H1 (cell line): Measurements from ENCODE around the gene ASZ1. TPM values are rescaled to one million over a fixed set of nuclear protein-coding genes. Genes with fewer than 3 reads are reported as not detected.

Experiments used
- CTCF ChIA-PET: fragments of 300-600 bp; sonication (Branson Sonifier 250); formaldehyde crosslinking; loops from one replicate; lab custom pipeline; 2021; ENCODE audit not compliant: partially characterized antibody; lab: Charles Lee
- POLR2A ChIA-PET: fragments of 300-600 bp; sonication (Branson Sonifier 250); formaldehyde crosslinking; loops from one replicate; lab custom pipeline; 2021; ENCODE audit warnings: inconsistent platforms; ENCODE audit not compliant: partially characterized antibody; lab: Charles Lee
- DNase-seq, 2 experiments: peaks; one replicate each; pipeline versions ENCODE4 v3.0.0 to v3.0.0-alpha.2; 2010 to 2022; ENCODE audit warnings: low spot score in 2 of 2, low read depth in 1 of 2, mixed read lengths in 1 of 2
- FAIRE-seq: peaks from 2 replicates; lab custom pipeline; 2011; peaks lifted over from hg19 to GRCh38; lab: Jason Lieb, UNC
- H2AFZ ChIP-seq: 2 replicates; pipeline ENCODE4 v1.8.1; 2012; ENCODE audit warnings: low read length, inconsistent platforms
- H2AK5ac ChIP-seq: 2 replicates; pipeline ENCODE4 v1.6.1; 2013; ENCODE audit warnings: low read depth, low read length
- H2BK120ac ChIP-seq: replicated peaks from 2 replicates; pipeline ENCODE3; 2013; ENCODE audit warnings: low read depth, low read length, inconsistent platforms
- H2BK12ac ChIP-seq: 2 replicates; pipeline ENCODE4 v1.6.1; 2013; ENCODE audit warnings: low read depth, low read length
- H2BK15ac ChIP-seq: 2 replicates; pipeline ENCODE4 v1.6.1; 2013; ENCODE audit warnings: low read length
- H2BK20ac ChIP-seq: 2 replicates; pipeline ENCODE4 v1.6.1; 2013; ENCODE audit warnings: low read length
- H2BK5ac ChIP-seq: 2 replicates; pipeline ENCODE4 v1.6.1; 2013; ENCODE audit warnings: low read depth, low read length
- H3K14ac ChIP-seq: 2 replicates; pipeline ENCODE4 v1.6.1; 2013; ENCODE audit warnings: inconsistent platforms; ENCODE audit not compliant: insufficient read length
- H3K18ac ChIP-seq: 2 replicates; pipeline ENCODE4 v1.6.1; 2013; ENCODE audit warnings: low read length; ENCODE audit errors: extremely low read depth
- H3K23ac ChIP-seq: 2 replicates; pipeline ENCODE4 v1.6.1; 2013; ENCODE audit warnings: inconsistent platforms; ENCODE audit not compliant: insufficient read length
- H3K23me2 ChIP-seq: 2 replicates; pipeline ENCODE4 v1.6.1; 2013; ENCODE audit warnings: low read depth, low read length
- H3K27ac ChIP-seq: 2 replicates; pipeline ENCODE4 v1.6.1; 2011; ENCODE audit warnings: low read depth, low read length, inconsistent platforms
- H3K27me3 ChIP-seq, 4 experiments: replicated peaks in 1 of 4; 1 replicate in 1 of 4; 2 replicates in 3 of 4; pipeline versions ENCODE4 v1.6.1 to v1.8.1; 2011 to 2013; ENCODE audit warnings: low read length in 3 of 4, mild to moderate bottlenecking in 3 of 4, inconsistent platforms in 2 of 4, mixed read lengths in 2 of 4, moderate library complexity in 1 of 4; ENCODE audit not compliant: control insufficient read depth in 3 of 4, insufficient read depth in 3 of 4; ENCODE audit errors: extremely low read depth in 1 of 4
- H3K36me3 ChIP-seq, 4 experiments: 2 replicates each; pipeline versions ENCODE4 v1.6.1 to v1.8.1; 2011 to 2013; ENCODE audit warnings: mild to moderate bottlenecking in 4 of 4, low read length in 3 of 4, moderate library complexity in 2 of 4, control low read depth in 1 of 4, inconsistent platforms in 1 of 4; ENCODE audit not compliant: insufficient read depth in 4 of 4, control insufficient read depth in 2 of 4
- H3K4ac ChIP-seq: replicated peaks from 2 replicates; pipeline ENCODE3; 2013; ENCODE audit warnings: low read length, low read depth, mixed read lengths, inconsistent platforms; ENCODE audit not compliant: insufficient read length
- H3K4me1 ChIP-seq, 4 experiments: replicated peaks in 1 of 4; 1 replicate in 1 of 4; 2 replicates in 3 of 4; pipeline versions ENCODE4 v1.6.1 to v1.8.1; 2011 to 2013; ENCODE audit warnings: low read length in 3 of 4, inconsistent platforms in 2 of 4, mixed read lengths in 1 of 4; ENCODE audit not compliant: insufficient read depth in 4 of 4, control insufficient read depth in 3 of 4
- H3K4me2 ChIP-seq, 2 experiments: 2 replicates each; pipeline versions ENCODE4 v1.6.1 to v1.8.1; 2011 to 2013; ENCODE audit warnings: low read depth in 2 of 2, low read length in 2 of 2, control low read depth in 1 of 2, inconsistent platforms in 1 of 2, mild to moderate bottlenecking in 1 of 2; ENCODE audit not compliant: insufficient read depth in 1 of 2
- H3K4me3 ChIP-seq, 4 experiments: fragments of 200-600, 300-600 bp in 1 of 4; sonication (generic), shearing (Covaris generic), sonication (Bioruptor Twin) in 1 of 4; 2 replicates each; pipeline versions ENCODE4 v1.5.1 to v1.8.1; 2011 to 2016; ENCODE audit warnings: low read length in 4 of 4, low read depth in 3 of 4, control low read depth in 2 of 4, inconsistent platforms in 2 of 4, mild to moderate bottlenecking in 2 of 4, mixed read lengths in 1 of 4, moderate library complexity in 1 of 4; ENCODE audit not compliant: insufficient read depth in 2 of 4; ENCODE audit errors: extremely low read depth in 1 of 4
- H3K56ac ChIP-seq: replicated peaks from 2 replicates; pipeline ENCODE3; 2013; ENCODE audit warnings: low read depth, mild to moderate bottlenecking, mixed read lengths, low read length, inconsistent platforms; ENCODE audit not compliant: insufficient read length
- H3K79me1 ChIP-seq: 2 replicates; pipeline ENCODE4 v1.6.1; 2013; ENCODE audit warnings: low read depth, low read length, control low read depth
- H3K79me2 ChIP-seq, 2 experiments: 2 replicates each; pipeline versions ENCODE4 v1.6.1 to v1.8.1; 2012 to 2013; ENCODE audit warnings: low read length in 2 of 2, mild to moderate bottlenecking in 2 of 2, inconsistent platforms in 1 of 2; ENCODE audit not compliant: insufficient read depth in 2 of 2, control insufficient read depth in 1 of 2
- H3K9ac ChIP-seq, 4 experiments: replicated peaks in 1 of 4; 1 replicate in 1 of 4; 2 replicates in 3 of 4; pipeline versions ENCODE4 v1.6.1 to v1.8.1; 2011 to 2013; ENCODE audit warnings: low read depth in 3 of 4, low read length in 3 of 4, control low read depth in 2 of 4, mild to moderate bottlenecking in 2 of 4, moderate library complexity in 2 of 4, inconsistent platforms in 1 of 4; ENCODE audit errors: extremely low read depth in 1 of 4
- H3K9me3 ChIP-seq, 2 experiments: 2 replicates each; pipeline versions ENCODE4 v1.6.1 to v1.8.1; 2012 to 2013; ENCODE audit warnings: mild to moderate bottlenecking in 2 of 2, moderate library complexity in 2 of 2, control low read depth in 1 of 2, inconsistent platforms in 1 of 2, low read depth in 1 of 2, low read length in 1 of 2, mixed read lengths in 1 of 2; ENCODE audit not compliant: insufficient read depth in 2 of 2
- H4K20me1 ChIP-seq, 2 experiments: replicated peaks in 1 of 2; 2 replicates each; pipeline versions ENCODE3 to v1.8.1; 2011 to 2013; ENCODE audit warnings: inconsistent platforms in 2 of 2, low read length in 2 of 2, mild to moderate bottlenecking in 1 of 2; ENCODE audit not compliant: insufficient read depth in 2 of 2, control insufficient read depth in 1 of 2
- H4K5ac ChIP-seq: 2 replicates; pipeline ENCODE4 v1.6.1; 2013; ENCODE audit warnings: low read length, low read depth, mixed read lengths, inconsistent platforms; ENCODE audit not compliant: insufficient read length
- H4K8ac ChIP-seq: 2 replicates; pipeline ENCODE4 v1.8.0; 2013; ENCODE audit warnings: mild to moderate bottlenecking, moderate library complexity, low read length, inconsistent platforms; ENCODE audit not compliant: insufficient read depth; ENCODE audit errors: extremely low read depth
- H4K91ac ChIP-seq: replicated peaks from 2 replicates; pipeline ENCODE3; 2013; ENCODE audit warnings: low read length, mixed read lengths, inconsistent platforms; ENCODE audit not compliant: insufficient read length
- BACH1 ChIP-seq: IDR thresholded peaks from 2 replicates; pipeline ENCODE4 v1.6.1; 2012; ENCODE audit warnings: low read length, improper control_type of control experiment
- BCL11A ChIP-seq, 2 experiments: IDR thresholded peaks; one replicate each; pipeline ENCODE4 v1.6.1; 2011; ENCODE audit warnings: low read depth in 2 of 2, low read length in 2 of 2, mild to moderate bottlenecking in 2 of 2
- FOSL1 ChIP-seq: IDR thresholded peaks from 2 replicates; pipeline ENCODE4 v1.6.1; 2011; ENCODE audit warnings: mild to moderate bottlenecking, low read depth, low read length, moderate library complexity; ENCODE audit not compliant: insufficient read depth
- GTF2F1 ChIP-seq: IDR thresholded peaks from 2 replicates; pipeline ENCODE4 v1.6.1; 2012; ENCODE audit warnings: low read depth, low read length, improper control_type of control experiment, borderline replicate concordance
- RFX5 ChIP-seq: IDR thresholded peaks from 2 replicates; pipeline ENCODE4 v1.6.1; 2011; ENCODE audit warnings: low read depth, low read length, improper control_type of control experiment, borderline replicate concordance
- SAP30 ChIP-seq: fragments of 300-600 bp; sonication (generic); IDR thresholded peaks from 2 replicates; pipeline ENCODE4 v1.7.1; 2012; ENCODE audit warnings: low read length, moderate library complexity, mild to moderate bottlenecking, inconsistent platforms; ENCODE audit not compliant: insufficient read depth, insufficient replicate concordance
- SIRT6 ChIP-seq: IDR thresholded peaks from one replicate; pipeline ENCODE4 v1.7.1; 2012; ENCODE audit warnings: low read length, inconsistent platforms
- SIX5 ChIP-seq: IDR thresholded peaks from 2 replicates; pipeline ENCODE4 v1.6.1; 2011; ENCODE audit warnings: mild to moderate bottlenecking, low read depth, low read length
- TEAD4 ChIP-seq: IDR thresholded peaks from 2 replicates; pipeline ENCODE4 v1.6.1; 2012; ENCODE audit warnings: low read depth, low read length, inconsistent platforms, mixed read lengths
- YY1 ChIP-seq: IDR thresholded peaks from 2 replicates; pipeline ENCODE4 v1.6.1; 2011; ENCODE audit warnings: low read depth, mild to moderate bottlenecking, low read length
- polyA plus RNA-seq, 7 experiments: library from polyadenylated mRNA; depleted of rRNA in 3 of 7; stranded (reverse) in 5 of 7; unstranded in 2 of 7; fragments of >200 nt in 5 of 7; fragments of 200-250 nt in 2 of 7; gene quantifications; 1 replicate in 5 of 7; 2 replicates in 1 of 7; 4 replicates in 1 of 7; pipeline versions ENCODE4 v1.2.1 to v1.2.3, GENCODE V29; 2011 to 2013; ENCODE audit warnings: missing spikeins in 2 of 7, mixed read lengths in 2 of 7
- total RNA-seq: library from RNA; stranded (reverse); fragmentation: NEBNext Ultra II Directional; extraction: Animal tissue kit (Norgen Biotek cat#: 25700); gene quantifications from 2 replicates; pipeline ENCODE4 v1.2.1, GENCODE V29; 2021

The ASZ1 gene
- total and polyA plus RNA-seq, 2 of the 8 experiments (the other 6 are each of a cell fraction or from before 2014, with no cell fraction given): not detected

- Histone ChIP-seq H2AFZ (no peak overlapping the region), H3K27me3 (peaks cover 0 to 2% (median 0%) of the 10 kb centered on the region in 4 experiments; a peak in 1 of 7 replicates), H2AK5ac (no peak overlapping the region), H3K9ac (no peak overlapping the region), H3K4me3 (no peak overlapping the region), H3K4ac (no peak overlapping the region), H2BK5ac (no peak overlapping the region), H3K36me3 (no peaks in the 10 kb centered on the region), H3K23me2 (no peaks in the 10 kb centered on the region), H2BK12ac (no peak overlapping the region), H3K56ac (no peak overlapping the region), H2BK20ac (no peak overlapping the region), H4K20me1 (no peaks in the 10 kb centered on the region), H2BK120ac (no peak overlapping the region), H3K9me3 (no peaks in the 10 kb centered on the region), H4K8ac (no peak overlapping the region), H3K18ac (no peak overlapping the region), H4K91ac (no peak overlapping the region), H3K4me1 (no peaks in the 10 kb centered on the region), H3K14ac (no peak overlapping the region), H3K79me1 (no peaks in the 10 kb centered on the region), H2BK15ac (no peak overlapping the region), H4K5ac (no peak overlapping the region), H3K23ac (no peak overlapping the region), H3K27ac (no peak overlapping the region), H3K4me2 (no peak overlapping the region), H3K79me2 (no peaks in the 10 kb centered on the region)
- no peak for TF ChIP-seq SIRT6
- TF ChIP-seq BCL11A (IDR thresholded peaks at IDR 0.05; ENCODE audit: low read depth in 2 of 2, low read length in 2 of 2): no peak
- no peak for TF ChIP-seq FOSL1
- TF ChIP-seq RFX5: no peak
- no peak for TF ChIP-seq GTF2F1
- no peak for TF ChIP-seq YY1
- TF ChIP-seq SIX5: no peak
- no peak for TF ChIP-seq BACH1
- TF ChIP-seq TEAD4: no peak
- no peak for TF ChIP-seq SAP30
- DNase-seq: no peak
- CTCF ChIA-PET: interaction anchor here (0.7 kb wide), 1 partner anchor 18 kb away, joined by 3 read pairs; no protein-coding TSS in a partner anchor
- FAIRE-seq: no peak
- POLR2A ChIA-PET: no interaction called here
Measured at GRCh38 chr7:117381362-117381761, 45.9 kb downstream of the ASZ1 start.
